SU-DHL-6 (cell line): ENCODE measurements around the gene ATP10A.

ENCODE experiments used
- H2AFZ ChIP-seq: fragments of 200-600 bp; sonication (generic); 2 replicates; pipeline ENCODE4 v1.6.1; 2014; ENCODE audit warnings: low read depth, mild to moderate bottlenecking, moderate library complexity, mixed read lengths, antibody characterized with exemption, low read length; ENCODE audit not compliant: severe bottlenecking
- H3F3A ChIP-seq: fragments of 200-600 bp; shearing (Covaris generic); 2 replicates; pipeline ENCODE4 v1.6.0; 2016; ENCODE audit warnings: antibody characterized with exemption, mild to moderate bottlenecking; ENCODE audit not compliant: insufficient read depth
- H3K27ac ChIP-seq: fragments of 200-600 bp; sonication (generic); 2 replicates; pipeline ENCODE4 v1.5.1; 2016; ENCODE audit warnings: low read depth, mild to moderate bottlenecking, low read length, moderate library complexity, mixed read lengths
- H3K27me3 ChIP-seq: fragments of 200-600 bp; sonication (generic), shearing (Covaris generic); 2 replicates; pipeline ENCODE4 v1.6.0; 2014; ENCODE audit warnings: mild to moderate bottlenecking, low read length
- H3K36me3 ChIP-seq: fragments of 200-600 bp; sonication (generic); 2 replicates; pipeline ENCODE4 v1.6.1; 2014; ENCODE audit warnings: mild to moderate bottlenecking, low read length, mixed read lengths
- H3K4me2 ChIP-seq: fragments of 300-600, 200-600 bp; shearing (Covaris generic), sonication (generic); 2 replicates; pipeline ENCODE4 v1.6.0; 2014; ENCODE audit warnings: low read length, low read depth, mild to moderate bottlenecking; ENCODE audit not compliant: poor library complexity, severe bottlenecking
- H3K4me3 ChIP-seq: fragments of 200-600 bp; sonication (generic); 2 replicates; pipeline ENCODE4 v1.5.1; 2014; ENCODE audit warnings: antibody characterized with exemption, low read length, mild to moderate bottlenecking, mixed read lengths; ENCODE audit not compliant: insufficient read depth, poor library complexity, severe bottlenecking
- H3K79me2 ChIP-seq: fragments of 200-600 bp; sonication (generic); 2 replicates; pipeline ENCODE4 v1.6.1; 2014; ENCODE audit warnings: mild to moderate bottlenecking, low read length, moderate library complexity; ENCODE audit not compliant: insufficient read depth
- H3K9ac ChIP-seq: fragments of 200-600 bp; sonication (generic); 2 replicates; pipeline ENCODE4 v1.7.0; 2014; ENCODE audit warnings: mild to moderate bottlenecking, low read length
- H3K9me2 ChIP-seq: fragments of 200-600 bp; sonication (generic); replicated peaks from 2 replicates; pipeline ENCODE4 v1.6.1; 2014; ENCODE audit warnings: low read length; ENCODE audit not compliant: insufficient read depth
- H3K9me3 ChIP-seq: fragments of 200-600 bp; sonication (generic); 2 replicates; pipeline ENCODE4 v1.6.1; 2014; ENCODE audit warnings: low read length, mixed read lengths; ENCODE audit not compliant: insufficient read depth
- H4K20me1 ChIP-seq: fragments of 200-600 bp; sonication (generic); 2 replicates; pipeline ENCODE4 v1.6.1; 2014; ENCODE audit warnings: low read depth, mild to moderate bottlenecking, antibody characterized with exemption, low read length, moderate library complexity, mixed read lengths
- CTCF ChIP-seq: fragments of 200-600 bp; sonication (generic); IDR thresholded peaks from one replicate; pipeline ENCODE4 v1.5.1; 2017; ENCODE audit warnings: antibody characterized with exemption, mild to moderate bottlenecking, low read length, moderate library complexity; ENCODE audit not compliant: insufficient read depth, poor library complexity, severe bottlenecking
- EZH2phosphoT487 ChIP-seq: fragments of 200-600 bp; sonication (generic), shearing (Covaris generic); conservative IDR thresholded peaks from 2 replicates; pipeline ENCODE4 v1.6.1; 2018; ENCODE audit warnings: mild to moderate bottlenecking, antibody characterized with exemption, low read length, moderate library complexity, mixed read lengths

The ATP10A gene

GRCh38 chr15:25687689-25688088, 175.4 kb downstream of the ATP10A start:
- Histone ChIP-seq H3K9me2 (no peaks in the 10 kb centered on the region), H3K9me3 (no peaks in the 10 kb centered on the region), H3K27me3 (no peaks in the 10 kb centered on the region), H3K79me2 (no peaks in the 10 kb centered on the region), H2AFZ (no peak overlapping the region), H4K20me1 (no peaks in the 10 kb centered on the region), H3K9ac (no peak overlapping the region), H3K4me2 (no peak overlapping the region), H3K36me3 (no peaks in the 10 kb centered on the region), H3K4me3 (no peak overlapping the region), H3F3A (no peaks in the 10 kb centered on the region), H3K27ac (no peak overlapping the region)
- TF ChIP-seq EZH2phosphoT487 (no peak), CTCF (no peak)

GRCh38 chr15:25687276-25687675, 175.9 kb downstream of the ATP10A start:
- no peak overlapping the region for H3K9ac ChIP-seq
- no peaks in the 10 kb centered on the region for H4K20me1 ChIP-seq
- H3K9me2 ChIP-seq = no peaks in the 10 kb centered on the region
- TF ChIP-seq EZH2phosphoT487 (no peak), CTCF (no peak)
- H3K27ac ChIP-seq = no peak overlapping the region
- H3F3A ChIP-seq = no peaks in the 10 kb centered on the region
- H3K4me3 ChIP-seq = no peak overlapping the region
- H3K9me3 ChIP-seq = no peaks in the 10 kb centered on the region
- no peak overlapping the region for H3K4me2 ChIP-seq
- no peaks in the 10 kb centered on the region for H3K36me3 ChIP-seq
- H3K27me3 ChIP-seq = no peaks in the 10 kb centered on the region
- no peak overlapping the region for H2AFZ ChIP-seq
- H3K79me2 ChIP-seq = no peaks in the 10 kb centered on the region

- Histone ChIP-seq H3K9ac (no peak overlapping the region), H3K9me3 (no peaks in the 10 kb centered on the region), H3K4me3 (no peak overlapping the region), H3K4me2 (no peak overlapping the region), H3K27ac (no peak overlapping the region), H3K36me3 (no peaks in the 10 kb centered on the region), H4K20me1 (no peaks in the 10 kb centered on the region), H3K27me3 (no peaks in the 10 kb centered on the region), H2AFZ (no peak overlapping the region), H3F3A (no peaks in the 10 kb centered on the region), H3K79me2 (no peaks in the 10 kb centered on the region), H3K9me2 (no peaks in the 10 kb centered on the region)
- TF ChIP-seq EZH2phosphoT487 (no peak), CTCF (no peak)
Observed at GRCh38 chr15:25686780-25687179, 176.3 kb downstream of the ATP10A start.
